H1 (cell line): ENCODE results near the gene MMS22L. TPM values are rescaled to one million over a fixed set of nuclear protein-coding genes. Genes with fewer than 3 reads are reported as not detected.

ENCODE experiments used
- ATF2 ChIP-seq: IDR thresholded peaks from 2 replicates; pipeline ENCODE4 v1.6.1; 2012; ENCODE audit warnings: low read length, inconsistent platforms
- BACH1 ChIP-seq: IDR thresholded peaks from 2 replicates; pipeline ENCODE4 v1.6.1; 2012; ENCODE audit warnings: low read length, improper control_type of control experiment
- CHD7 ChIP-seq: fragments of 300-600 bp; sonication (generic); IDR thresholded peaks from 2 replicates; pipeline ENCODE4 v1.7.1; 2012; ENCODE audit warnings: low read length, moderate library complexity, mild to moderate bottlenecking, inconsistent platforms; ENCODE audit not compliant: insufficient replicate concordance
- SP4 ChIP-seq: IDR thresholded peaks from 2 replicates; pipeline ENCODE4 v1.6.1; 2012; ENCODE audit warnings: low read length, inconsistent platforms
- TAF1 ChIP-seq: IDR thresholded peaks from 2 replicates; pipeline ENCODE4 v1.6.1; 2011; ENCODE audit warnings: mild to moderate bottlenecking, low read depth, low read length
- USF2 ChIP-seq: IDR thresholded peaks from 2 replicates; pipeline ENCODE4 v1.6.1; 2011; ENCODE audit warnings: low read length, improper control_type of control experiment
- YY1 ChIP-seq: IDR thresholded peaks from 2 replicates; pipeline ENCODE4 v1.6.1; 2011; ENCODE audit warnings: low read depth, mild to moderate bottlenecking, low read length
- ZNF274 ChIP-seq: IDR thresholded peaks from 2 replicates; pipeline ENCODE4 v1.7.0; 2012; ENCODE audit warnings: low read length, borderline replicate concordance; ENCODE audit errors: extremely low read depth
- polyA plus RNA-seq, 7 experiments: library from polyadenylated mRNA; depleted of rRNA in 3 of 7; stranded (reverse) in 5 of 7; unstranded in 2 of 7; fragments of >200 nt in 5 of 7; fragments of 200-250 nt in 2 of 7; gene quantifications; 1 replicate in 5 of 7; 2 replicates in 1 of 7; 4 replicates in 1 of 7; pipeline versions ENCODE4 v1.2.1 to v1.2.3, GENCODE V29; 2011 to 2013; ENCODE audit warnings: missing spikeins in 2 of 7, mixed read lengths in 2 of 7
- total RNA-seq: library from RNA; stranded (reverse); fragmentation: NEBNext Ultra II Directional; extraction: Animal tissue kit (Norgen Biotek cat#: 25700); gene quantifications from 2 replicates; pipeline ENCODE4 v1.2.1, GENCODE V29; 2021

MMS22L gene
- total and polyA plus RNA-seq, 2 of the 8 experiments (the other 6 are each of a cell fraction or from before 2014, with no cell fraction given): 11.1 to 32.6 TPM

DNA sequence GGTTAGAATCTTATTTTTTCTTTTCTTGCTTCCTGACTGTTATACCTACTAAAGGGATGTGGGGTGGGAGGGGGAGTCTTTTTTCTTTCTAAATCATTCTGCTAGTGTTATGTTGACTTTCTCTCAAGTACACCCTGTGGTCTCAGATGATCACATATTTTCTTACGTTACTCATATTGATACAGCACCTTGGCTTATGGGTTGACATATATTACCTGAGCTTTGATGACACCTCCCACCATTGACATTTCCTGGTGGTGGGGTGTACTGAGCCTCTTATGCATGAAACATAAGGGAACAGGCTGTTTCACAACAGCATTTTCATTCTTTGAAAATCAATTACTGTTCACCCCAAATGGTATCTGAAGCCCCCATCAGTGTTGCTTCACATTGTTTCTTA is 169.8 kb downstream of the MMS22L start (continued):
- TF ChIP-seq CHD7: no peak
- no peak for TF ChIP-seq SP4
- TF ChIP-seq USF2: no peak
- TF ChIP-seq BACH1: no peak
- no peak for TF ChIP-seq TAF1
- TF ChIP-seq YY1: no peak
- TF ChIP-seq ATF2: no peak
- TF ChIP-seq ZNF274: no peak
- TF ChIP-seq, all 59 proteins: peak for 0
